Glomerular visceral epithelial cell (primary cell): Measurements from ENCODE around the gene KLHL29.

Source experiments
- DNase-seq: peaks from one replicate; pipeline ENCODE4 v3.0.0-alpha.2; 2016; ENCODE audit errors: extremely low spot score

The KLHL29 gene

DNA sequence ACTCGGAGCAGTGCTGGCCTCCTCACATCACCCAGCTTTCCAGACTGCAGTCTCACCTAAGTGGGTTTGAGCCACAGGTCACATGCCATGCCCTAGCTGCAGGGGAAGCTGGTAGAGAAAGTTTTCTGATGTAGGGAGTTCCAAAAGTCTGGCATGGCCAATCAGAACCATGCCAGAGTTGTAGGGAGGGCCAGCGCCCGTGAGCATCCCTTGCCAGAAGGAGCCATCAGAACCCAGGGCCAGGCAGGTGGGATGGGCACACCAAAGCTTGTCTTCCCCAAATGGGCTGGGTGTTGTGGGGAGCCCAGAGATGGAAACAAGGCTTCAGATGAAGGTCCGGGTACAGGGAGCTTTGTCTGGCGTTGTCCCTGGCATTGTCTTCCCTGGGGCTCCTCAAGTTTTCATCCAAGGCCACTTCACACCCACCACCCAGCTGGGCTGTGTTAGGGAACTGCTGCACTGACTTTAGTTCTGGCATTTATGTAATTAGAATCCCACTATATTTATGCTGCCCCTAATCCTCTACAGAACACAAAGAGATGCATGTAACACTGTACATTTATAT is 247.9 kb downstream of the KLHL29 start:
- no peak for DNase-seq

DNA sequence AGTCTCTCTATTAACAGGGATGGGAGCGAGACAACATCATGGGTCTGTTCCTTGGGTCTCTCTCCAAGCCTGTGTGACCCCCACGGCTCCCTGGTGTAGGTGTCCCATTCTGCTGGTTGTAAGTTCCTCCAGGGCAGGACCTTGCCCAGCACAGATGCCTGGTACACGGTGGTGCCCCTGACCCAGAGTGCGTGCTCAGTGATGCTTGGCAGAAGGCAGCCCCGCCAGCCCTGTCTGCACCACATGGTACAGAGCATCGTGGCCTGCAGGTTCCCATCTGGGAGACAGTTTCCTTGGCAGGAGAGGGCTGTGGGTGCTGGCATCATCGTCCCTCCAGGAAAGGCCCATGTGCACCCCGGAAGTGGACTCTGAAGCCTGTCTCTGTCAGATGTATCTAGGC is 249.0 kb downstream of the KLHL29 start:
- no peak for DNase-seq

DNA sequence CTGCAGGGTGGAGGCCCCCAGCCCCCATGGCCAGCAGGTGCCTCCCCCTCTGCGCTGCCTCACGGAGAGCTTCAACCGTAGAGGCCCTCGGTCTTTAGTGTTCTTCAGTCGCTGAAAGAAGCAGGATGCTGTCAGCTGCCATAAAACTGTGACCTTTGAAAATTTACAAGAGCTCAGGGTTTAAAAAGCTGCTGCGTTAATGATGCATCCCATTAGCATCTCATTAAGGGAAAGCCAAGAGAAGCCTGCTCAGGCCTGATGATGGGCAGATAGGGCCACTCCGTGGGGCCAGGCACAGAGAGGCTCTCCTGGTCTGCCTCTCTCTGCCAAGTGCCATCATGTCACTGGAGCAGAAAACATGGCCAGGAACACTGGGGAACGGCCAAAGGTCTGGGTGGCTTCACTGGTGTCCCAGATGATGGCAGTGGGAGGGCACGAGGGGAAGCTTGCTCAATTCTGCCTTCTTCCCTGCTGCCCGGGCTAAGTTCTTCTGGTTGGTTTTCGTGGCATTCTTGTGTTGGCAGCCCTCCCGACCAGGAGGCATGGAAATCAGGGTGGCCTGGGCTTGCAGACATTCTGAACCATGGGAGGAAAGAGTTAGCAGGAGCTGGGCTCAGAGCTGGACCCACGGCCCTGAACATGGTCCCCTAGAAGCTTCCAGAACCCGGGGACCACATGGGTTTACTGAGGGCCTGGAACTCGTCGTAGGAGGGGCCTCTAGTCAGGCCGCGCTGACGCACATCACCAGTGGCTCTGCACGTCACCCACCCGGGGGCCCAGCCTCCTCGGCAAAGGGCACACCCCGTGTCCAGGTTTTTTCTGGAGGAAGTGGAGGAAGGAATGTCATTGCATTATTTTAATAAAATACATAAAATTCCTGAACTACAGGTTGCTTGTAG is 250.7 kb downstream of the KLHL29 start:
- DNase-seq, result no peak

DNA sequence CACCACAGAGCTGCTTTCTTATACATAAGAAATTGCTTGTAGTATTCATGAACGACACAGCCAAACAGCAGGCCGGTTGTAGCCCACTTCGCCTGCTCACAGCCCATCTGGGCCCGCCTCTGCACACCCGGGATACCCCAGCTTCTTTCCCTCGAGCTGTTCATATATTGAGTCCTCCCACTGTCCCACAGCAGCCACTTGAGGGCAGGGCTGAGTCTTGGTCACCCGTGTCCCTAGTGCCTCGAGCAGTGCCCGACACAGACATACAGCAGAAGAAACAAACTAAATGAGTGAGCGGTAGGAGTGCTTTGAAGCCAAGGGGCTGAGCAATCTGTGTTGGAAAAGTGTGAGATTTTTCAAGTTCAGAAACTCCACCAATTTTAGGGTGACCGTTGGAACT is 251.4 kb downstream of the KLHL29 start:
- no peak for DNase-seq

DNA sequence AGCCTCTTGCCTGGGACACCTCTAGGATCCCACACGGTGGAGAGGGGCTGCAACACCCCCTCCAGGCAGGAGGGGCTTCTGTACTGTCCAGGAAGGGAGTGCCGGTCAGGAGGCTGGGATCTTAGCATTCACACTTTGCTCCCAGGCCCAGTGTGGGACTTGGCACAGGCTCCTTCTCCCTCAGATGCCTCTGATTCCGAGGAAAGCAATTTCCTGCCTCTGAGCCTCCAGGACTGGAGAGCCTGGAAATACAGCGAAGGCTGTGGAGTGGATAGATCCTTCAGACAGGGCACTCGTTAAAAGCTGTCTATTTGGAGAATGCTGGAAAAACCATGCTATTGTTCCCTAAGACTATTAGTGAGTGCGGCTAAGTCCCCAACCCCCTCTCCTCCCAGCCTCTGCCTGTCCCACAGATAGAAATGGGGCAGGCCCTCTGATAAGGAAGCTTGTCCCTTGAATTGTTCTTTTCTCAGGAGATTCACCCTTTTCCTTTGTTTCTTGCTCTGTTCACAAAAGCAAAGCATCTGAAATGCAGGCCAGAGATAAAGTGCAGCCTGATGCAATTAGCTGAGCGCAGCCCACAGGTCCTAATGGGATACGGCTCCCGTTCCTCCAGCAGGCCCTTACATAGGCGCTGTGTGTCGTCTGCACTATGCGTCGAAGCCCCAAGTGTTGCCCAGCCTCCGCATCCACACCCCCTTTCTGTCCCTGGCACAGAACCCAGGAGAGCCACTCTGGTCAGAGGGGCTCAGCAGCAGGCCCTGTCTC is 252.2 kb downstream of the KLHL29 start:
- no peak for DNase-seq

DNA sequence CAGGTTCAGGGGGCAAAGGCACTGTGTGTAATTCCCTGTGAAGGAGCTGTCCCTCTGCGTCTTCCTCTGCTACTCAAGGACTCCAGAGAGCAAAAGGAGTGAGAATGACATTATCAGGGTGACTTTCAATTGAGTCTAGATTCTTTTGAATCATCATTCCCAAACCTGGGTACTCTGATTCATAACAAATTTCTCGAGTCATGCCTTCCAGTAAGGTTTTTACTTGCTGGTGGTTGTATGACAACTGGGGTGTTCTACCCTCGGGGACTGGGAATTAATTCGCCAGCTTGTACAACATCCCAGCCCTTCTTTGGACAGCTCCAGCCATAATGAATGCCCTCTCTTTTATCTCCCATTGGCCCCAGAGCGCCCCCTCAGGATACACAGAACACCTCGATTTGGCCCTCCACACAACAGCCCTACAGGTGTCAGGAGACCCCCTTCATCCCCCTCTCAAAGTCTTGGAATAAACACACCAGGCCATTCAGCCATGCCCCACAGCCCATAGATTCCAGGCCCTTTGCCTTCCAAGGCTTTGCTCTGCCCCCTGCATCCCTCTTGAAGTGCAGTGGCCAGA is 254.5 kb downstream of the KLHL29 start:
- DNase-seq, result no peak

DNA sequence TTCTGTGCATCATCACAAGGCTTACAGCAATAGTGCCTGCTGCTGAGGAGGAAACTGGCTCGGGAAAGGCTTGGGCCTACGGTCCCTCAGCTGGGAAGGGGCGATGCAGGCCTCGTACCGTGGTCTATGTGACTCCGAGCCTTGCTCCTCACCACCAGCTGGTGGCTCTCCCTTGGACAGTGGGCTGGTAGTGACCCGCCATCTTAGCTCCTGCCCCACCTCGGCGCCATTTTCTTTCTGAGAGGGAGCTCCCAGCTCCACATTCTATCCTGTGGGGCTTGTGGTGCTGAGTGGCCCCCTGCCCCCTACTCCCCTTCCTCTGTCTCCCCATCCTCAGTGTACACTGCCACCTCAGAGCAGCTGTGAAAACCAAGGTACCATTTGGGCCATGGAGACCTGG is 255.7 kb downstream of the KLHL29 start:
- DNase-seq, result no peak

DNA sequence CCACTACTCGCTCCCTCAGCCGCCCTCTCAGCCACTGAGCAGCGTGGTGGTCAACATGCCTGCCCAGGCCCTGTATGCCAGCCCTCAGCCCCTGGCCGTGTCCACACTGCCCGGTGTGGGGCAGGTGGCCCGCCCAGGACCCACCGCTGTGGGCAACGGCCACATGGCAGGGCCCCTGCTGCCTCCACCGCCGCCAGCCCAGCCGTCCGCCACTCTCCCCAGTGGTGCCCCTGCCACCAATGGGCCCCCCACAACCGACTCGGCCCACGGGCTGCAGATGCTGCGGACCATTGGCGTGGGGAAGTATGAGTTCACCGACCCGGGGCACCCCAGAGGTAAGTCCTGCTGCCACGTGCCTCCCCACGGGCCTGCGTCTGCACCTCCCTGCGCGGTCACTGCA is 257.5 kb downstream of the KLHL29 start:
- no peak for DNase-seq

DNA sequence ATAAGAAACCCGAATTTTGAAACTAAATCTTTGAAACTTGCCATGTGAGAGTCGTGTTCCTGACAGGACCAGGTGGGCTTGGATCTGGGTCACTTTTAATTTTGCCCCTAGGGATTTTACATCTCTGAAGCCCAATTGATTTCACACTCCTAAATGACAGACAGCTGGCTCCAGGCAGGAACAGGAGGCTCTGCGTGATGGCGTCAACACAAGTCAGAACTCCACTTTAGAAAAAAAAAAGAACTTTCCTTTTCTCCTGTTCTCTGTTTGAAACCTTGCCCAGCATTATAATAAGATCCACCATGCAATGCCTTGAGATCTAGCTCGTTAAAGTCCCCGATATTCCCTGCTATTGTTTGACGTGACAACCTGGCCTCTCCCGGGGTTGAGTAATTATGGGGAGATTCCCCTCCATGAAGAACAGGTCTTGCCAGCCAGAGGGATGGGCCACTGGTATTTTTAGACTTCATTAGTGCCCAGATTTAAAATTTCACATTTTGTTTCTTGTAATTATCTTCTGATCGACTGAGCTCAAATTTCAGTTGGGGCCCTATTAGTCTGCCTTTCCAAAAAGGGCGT is 260.3 kb downstream of the KLHL29 start:
- no peak for DNase-seq

DNA sequence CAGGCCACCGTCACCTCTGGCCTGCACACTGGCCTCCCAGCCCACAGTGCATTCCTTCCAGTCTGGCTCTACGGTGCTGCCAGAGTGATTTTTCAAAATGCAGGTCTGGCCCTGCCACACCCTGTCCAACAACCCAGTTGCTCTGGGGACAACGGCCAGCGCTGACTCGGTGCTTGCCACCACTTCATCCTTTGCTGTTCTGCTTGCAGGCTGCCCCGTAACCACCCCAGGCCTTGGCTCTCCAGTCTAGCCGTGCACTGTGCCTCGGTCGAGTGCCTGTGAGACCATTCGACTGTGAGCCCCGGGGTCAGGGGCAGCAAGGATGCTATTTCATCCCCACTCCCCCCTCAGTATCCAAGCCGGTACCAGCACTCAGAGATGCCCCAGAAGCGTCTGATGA is 262.6 kb downstream of the KLHL29 start:
- DNase-seq, result no peak

DNA sequence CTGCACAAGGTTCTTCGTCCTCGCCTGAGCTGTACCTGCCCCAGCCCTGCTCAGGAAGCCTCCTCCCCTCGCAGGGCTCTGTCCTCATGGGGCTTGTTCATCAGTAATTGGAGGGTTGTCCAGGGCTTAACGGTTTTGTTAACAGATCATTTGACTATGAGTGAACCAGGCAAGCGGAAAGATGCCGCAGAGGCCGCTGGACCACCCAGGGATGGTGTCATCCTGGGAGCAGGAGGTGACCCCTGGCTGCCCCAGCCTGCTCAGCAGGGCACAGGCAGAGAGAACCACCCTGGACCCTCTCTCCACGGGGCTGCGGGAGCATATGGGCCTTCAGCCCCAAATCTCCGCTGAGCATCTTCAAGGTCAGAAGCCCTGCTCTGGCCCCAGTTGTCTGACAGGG is 264.3 kb downstream of the KLHL29 start:
- DNase-seq, result no peak

DNA sequence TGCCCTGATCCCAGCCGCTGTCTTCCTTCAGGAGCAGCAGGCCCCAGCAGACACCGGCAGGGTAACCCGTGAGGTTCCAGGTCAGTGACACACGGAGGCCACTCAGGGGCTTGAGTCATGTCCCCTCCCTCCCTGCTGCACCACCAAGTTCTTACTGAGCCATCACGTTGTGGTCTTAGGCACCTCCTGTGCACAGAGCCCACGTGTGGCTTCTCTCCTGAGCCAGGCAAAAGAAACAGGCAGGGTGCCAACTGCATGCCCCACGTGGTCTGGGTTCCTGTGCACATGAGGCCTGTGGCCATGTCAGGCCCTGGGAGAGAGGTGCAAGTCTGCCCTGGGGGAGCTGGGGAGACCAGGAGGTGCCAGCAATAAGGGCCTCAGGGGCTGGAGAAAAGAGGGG is 264.8 kb downstream of the KLHL29 start:
- DNase-seq, result peak; percentile 79

DNA sequence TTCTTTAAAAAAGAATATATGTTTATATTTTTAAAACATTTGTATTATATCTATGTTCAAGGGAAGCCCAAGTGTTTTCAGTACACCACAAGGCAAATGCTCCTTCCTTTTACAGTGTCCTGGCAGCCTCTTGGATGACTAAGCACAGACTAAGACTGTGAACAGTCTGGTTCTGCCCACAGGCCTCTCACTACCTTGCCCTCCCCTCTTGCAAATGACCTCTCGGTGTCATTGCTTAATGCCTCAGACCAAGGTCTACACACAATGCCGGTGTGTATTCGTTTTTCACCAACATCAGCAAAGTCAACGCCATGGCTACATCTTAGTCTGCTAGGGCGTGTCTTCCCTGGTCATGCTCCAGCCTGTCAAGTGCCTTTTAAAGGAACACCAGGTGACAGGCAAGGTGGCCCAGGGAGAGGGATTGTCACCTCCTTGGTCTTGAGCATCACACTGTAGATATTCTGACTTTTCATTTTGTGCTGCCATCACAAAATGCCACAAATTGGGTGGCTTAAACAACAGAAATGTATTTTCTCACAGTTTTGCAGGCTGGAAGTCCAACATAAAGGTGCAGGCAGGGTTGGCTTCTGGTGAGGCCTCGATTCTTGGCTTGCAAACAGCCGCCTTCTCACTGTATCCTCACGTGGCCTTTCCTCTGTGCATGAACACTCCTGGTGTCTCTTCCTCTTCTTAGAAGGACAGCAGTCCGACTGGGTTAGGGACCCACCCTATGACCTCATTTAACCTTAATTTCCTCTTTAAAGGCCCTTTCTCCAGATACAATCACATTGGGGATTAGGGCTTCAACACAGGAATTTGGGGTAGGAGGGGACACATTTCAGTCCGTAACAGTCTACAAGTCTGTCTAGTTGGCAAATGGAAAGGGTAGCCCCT is 266.5 kb downstream of the KLHL29 start:
- peak; percentile 47 for DNase-seq

DNA sequence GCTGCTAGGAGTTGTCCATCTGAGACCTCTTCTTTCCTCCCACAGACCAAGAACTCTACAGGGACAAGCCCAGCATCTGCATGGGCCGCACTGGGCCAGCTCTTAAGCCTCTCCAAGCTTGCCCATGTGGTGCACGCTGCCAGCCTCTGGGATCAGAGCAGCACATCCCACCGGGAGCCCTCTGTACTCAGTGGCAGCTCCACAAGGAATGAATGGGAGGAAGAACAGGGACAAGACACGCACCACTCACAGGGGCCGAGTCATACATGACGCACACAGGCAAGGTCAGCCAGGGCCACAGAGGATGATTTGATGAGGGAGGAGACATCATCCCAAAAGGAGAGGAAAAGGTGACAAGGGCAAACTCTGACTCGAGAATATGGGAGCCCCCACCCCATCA is 268.3 kb downstream of the KLHL29 start:
- no peak for DNase-seq

DNA sequence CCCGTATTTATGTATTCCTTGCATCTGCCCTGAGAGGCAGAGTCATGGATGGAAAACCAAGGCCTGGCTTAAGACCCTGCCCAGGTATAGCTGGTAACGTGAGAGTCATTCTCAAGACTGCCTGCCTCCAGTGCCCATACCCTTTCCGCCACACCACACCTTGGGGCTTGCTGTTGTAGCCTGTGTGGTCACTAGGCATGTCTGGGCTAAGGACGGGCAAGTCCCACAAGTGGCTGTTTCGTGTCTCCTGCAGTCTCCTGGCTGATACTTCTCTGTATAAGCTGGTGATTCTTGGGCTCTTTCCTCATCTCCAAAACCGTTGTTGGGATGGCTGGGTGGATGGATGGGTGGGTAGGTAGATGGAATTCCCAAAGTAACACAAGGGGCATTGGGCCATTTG is 269.8 kb downstream of the KLHL29 start:
- DNase-seq, result no peak

DNA sequence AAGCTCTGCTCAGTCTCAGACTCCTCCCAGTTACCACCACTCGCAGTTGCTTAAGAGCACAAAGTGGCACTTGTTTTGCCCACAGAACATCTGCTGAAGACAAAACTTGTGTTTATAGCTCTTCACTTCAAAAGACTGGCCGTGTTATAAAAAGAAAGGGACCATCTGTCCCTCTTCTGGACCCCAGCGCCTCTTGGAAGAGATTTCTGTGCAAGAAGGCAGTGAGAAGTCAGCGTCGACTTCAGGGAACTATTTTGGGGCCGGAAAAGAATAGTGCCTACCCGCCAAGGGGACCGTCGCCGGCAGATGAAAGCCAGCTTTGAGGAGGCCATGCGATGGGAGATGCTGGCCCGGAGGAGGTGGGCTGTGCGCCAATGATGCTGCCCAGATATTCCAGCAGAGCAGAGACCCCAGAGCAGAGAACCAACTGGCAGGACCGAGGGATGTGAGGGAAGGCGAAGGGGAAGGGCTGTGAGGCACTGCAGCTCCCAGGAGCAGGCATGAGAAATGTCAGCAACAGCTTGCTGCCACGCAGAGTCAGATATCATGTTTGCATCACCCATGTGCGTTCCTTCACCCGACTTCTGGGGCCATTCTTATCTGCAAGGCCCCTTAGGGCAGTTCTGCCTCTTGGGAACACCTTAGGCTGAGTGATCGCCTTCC is 271.1 kb downstream of the KLHL29 start:
- no peak for DNase-seq

DNA sequence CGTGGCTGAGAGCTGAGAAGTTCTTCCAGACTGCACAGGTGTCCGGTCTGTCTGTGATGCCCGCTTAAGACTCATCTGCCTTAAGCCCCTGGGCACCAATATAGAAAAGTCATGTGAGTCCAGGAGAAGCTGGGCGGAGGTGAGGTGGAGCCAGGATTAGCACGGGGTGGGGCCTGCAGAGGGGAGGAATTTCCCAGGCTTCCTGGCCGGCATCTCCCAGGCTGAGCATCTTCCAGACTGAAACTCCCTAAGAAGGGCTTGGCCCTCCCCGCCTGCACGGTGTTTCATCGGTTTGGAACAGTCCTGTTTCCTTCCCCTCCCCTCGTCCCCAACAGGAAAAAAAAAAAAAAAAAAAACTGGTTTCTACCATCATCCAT is 271.6 kb downstream of the KLHL29 start:
- no peak for DNase-seq

DNA sequence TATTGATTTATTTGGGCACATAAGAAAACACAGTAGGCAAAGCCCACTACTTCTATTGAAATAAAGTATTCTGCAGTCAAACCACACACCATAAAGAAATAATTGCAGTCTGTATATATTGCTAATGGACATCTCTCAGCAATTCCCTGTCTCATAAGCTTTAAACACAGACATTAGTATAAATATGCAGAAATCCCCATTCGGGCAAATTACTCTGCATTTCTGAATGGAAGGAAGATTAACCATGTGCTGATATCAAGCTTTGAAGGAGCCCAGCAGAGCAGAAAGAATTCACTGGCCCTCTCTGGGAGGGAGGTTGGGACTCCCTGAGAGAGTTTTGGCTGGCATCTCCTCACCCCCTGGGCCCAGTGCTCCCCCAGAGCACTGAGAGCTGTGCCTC is 272.4 kb downstream of the KLHL29 start:
- DNase-seq, result no peak

DNA sequence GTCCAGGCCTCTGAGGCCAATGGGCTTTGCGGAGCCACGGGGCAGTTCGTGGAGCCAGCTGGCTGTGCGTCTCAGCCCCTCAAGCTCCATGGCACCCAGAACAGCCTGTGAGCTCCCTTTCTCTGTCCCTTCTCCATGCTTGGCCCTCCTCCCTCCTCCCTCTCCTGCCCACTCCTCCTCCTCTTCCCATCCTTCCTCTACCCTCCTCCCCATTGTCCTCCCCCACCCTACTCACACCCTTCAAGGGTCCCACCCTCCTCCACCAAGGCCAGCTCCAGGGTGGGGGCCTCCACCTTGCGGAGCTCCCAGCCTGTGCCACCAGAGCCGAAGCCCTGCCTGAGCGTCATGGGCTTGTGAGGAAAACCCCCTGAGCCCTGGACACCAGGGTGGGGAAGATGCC is 273.0 kb downstream of the KLHL29 start:
- DNase-seq, result no peak

DNA sequence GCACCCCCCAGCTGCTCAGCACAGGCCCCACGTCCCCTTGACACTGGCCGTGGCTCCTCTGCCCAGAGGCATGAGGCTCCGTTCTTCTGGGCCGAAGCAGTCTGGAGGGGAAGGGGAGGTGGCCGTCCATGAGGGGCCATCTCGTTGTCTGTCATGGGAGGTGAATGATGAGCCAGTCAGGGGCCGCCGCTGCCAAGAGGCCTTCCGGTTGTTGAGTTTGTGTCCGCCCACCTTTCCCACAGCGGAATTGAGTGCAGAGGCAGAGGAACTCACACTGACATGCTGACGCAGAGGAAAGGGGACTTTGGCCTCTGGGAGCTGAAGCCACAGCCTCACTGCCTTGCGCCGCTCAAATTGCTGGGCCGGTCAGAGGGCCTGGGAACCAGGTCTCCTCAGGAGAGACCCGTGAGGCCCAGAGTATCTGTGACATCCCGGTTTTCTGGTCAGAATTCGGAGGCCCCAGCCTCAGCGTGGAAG is 273.5 kb downstream of the KLHL29 start:
- no peak for DNase-seq
